DMS 273 treated with DMSO at 0.1 percent for 48 hours (cell line): Measurements from ENCODE around the gene DUSP22.

ENCODE experiments used
- DNase-seq: peaks from one replicate; lab custom pipeline; 2025; lab: John Stamatoyannopoulos, UW

The DUSP22 gene

DNA sequence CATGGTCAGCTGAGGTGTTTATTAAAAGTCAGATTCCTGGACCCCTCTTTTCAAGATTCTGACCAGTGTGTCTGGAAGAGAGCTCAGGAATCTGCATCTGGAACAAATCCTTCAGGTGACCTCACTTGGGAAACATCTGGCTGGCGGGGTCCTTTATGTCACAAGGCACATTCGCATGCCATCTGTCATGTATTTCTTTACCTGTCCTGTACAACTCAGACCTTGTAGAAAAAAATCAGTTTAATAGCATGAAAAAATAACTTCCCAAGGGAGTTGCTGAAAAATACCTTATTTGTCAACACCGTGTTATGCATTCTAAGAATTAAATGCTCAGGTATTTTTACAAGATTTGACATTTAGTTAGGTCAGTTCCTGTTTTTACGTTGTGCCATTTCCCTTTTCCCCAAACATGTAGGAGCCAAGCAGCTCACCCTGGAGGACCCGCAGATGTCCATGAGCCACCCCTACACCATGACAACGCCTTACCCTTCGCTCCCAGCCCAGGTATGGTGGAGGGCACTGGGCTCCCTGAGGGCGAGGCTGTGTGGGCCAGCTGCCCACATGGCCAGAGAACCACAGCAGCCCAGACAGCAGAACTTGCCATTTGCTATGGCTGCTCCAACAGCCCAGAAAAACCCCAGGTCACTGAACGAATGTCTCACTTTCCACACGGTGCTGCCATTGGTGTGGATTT, 103.3 kb downstream of the DUSP22 start:
- no peak for DNase-seq

DNA sequence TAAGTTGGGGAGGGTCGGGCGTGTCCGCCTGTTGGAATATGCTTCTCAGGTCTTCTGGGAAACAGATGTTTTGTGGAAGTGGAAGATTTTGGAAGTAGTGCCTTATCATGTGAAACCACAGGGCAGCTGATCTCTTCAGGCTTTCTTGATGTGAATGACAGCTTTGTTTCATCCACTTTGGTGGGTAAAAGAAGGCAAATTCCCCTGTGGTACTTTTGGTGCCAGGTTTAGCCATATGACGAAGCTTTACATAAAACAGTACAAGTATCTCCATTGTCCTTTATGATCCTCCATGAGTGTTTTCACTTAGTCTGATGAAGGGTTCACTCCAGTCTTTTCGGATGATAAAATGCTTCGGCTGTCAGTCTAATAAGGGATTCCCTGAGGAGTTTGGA, 103.8 kb downstream of the DUSP22 start:
- DNase-seq: no peak

- no peak for DNase-seq
Measured at GRCh38 chr6:397056-397455, 104.8 kb downstream of the DUSP22 start.

- no peak for DNase-seq
Measured at GRCh38 chr6:397604-398003, 105.3 kb downstream of the DUSP22 start.

DNA sequence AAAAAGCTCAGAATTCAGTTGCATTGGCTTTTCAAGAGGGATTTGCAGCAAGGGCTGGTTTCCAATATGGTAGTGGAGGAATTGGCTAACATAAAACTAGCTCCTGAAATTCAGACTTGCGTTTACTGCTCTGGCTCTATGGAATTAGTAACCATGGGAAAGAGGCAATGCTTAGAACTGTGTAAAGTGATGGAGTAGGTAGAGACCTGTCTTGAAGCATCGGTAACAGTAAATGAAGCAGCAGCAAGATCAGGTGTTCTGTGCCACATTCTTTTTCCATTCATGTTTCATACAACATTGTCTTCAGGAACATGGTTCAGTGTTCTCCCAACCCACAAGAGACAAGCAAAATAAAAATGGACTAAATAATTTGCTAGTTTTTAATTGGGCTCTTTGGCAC, 105.8 kb downstream of the DUSP22 start:
- DNase-seq: no peak

GRCh38 chr6:398558-399078, 106.3 kb downstream of the DUSP22 start:
- no peak for DNase-seq

DNA sequence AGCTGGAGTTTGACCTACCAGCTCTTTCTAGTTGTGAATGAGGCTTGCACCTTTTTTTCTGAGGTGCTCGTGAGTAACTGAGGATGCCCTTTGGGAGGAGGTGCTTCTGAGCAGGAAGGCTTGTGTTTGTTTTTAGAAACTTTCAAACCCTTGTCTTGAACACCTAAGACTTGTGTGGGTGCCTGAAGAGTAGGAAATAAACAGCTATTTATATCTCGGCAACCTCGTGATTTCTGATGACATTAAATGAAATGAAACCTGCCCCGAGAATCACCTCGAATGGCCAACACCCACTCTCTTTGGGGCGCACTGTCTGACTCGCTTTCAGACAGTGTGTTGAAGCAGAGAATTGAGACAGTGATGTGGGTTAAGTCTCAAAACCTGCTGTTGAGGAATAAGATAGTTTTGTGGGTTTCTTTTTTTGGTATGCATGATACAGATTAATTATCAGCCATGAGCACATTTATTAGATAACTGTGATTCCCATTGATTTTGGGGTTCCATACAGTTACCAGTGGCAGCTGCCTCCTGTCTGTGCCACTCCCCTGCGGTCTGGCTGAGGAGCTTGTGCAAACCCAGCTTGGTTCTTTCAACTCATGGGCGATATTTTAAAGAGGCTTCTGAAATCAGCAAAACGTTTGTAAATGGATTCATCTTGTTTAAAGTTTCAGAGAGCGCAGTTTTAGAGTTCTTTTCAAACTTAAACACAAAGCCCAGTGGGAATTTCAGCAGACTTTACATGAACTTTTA, 107.7 kb downstream of the DUSP22 start:
- DNase-seq: no peak

- DNase-seq: no peak
Measured at GRCh38 chr6:400815-401214, 108.5 kb downstream of the DUSP22 start.
